GM18867 (cell line): ENCODE results near the gene ST6GALNAC2.
"Not testable (repeated sequence)": the region's sequence is repeated elsewhere in the genome, so short reads cannot be mapped to it uniquely, and the experiment has no call there.

ENCODE experiments used
- ATAC-seq: cut with Tn5 transposase; IDR thresholded peaks from one replicate; pipeline ENCODE4 v1.9.1; 2021; ENCODE audit warnings: mild to moderate bottlenecking, moderate library complexity; ENCODE audit not compliant: unreplicated experiment

The ST6GALNAC2 gene

DNA sequence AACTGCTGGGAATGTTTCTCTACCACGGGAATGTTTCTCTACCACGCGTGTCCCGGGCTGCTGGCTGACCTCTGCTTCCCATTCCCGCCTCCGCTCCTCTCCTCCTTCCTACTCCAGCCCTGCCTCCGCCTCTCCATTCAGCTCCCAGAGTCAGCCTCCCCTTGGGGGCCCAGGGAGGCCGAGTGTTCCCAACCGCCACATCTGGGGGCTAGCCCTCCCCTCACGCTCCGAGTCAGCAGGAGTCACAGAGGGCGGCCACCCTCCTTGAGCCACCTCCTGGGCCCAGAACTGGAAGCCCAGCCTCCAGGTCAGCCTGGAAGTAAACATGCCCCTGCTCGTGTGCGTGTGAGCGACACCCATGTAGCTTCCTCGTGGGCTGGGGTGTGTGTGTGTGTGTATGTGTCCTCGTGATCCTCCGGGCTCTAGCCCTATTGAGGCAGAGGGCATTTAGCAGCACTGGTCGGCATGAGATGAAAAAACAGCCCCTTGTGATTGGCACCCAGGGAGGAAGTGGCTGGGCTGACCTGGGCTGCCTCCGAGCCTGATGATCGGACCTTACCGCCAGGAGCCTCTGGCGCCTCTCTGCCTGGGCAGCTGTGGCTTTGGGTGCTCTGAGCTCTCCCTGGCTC is 55.5 kb downstream of the ST6GALNAC2 start:
- no peak for ATAC-seq

DNA sequence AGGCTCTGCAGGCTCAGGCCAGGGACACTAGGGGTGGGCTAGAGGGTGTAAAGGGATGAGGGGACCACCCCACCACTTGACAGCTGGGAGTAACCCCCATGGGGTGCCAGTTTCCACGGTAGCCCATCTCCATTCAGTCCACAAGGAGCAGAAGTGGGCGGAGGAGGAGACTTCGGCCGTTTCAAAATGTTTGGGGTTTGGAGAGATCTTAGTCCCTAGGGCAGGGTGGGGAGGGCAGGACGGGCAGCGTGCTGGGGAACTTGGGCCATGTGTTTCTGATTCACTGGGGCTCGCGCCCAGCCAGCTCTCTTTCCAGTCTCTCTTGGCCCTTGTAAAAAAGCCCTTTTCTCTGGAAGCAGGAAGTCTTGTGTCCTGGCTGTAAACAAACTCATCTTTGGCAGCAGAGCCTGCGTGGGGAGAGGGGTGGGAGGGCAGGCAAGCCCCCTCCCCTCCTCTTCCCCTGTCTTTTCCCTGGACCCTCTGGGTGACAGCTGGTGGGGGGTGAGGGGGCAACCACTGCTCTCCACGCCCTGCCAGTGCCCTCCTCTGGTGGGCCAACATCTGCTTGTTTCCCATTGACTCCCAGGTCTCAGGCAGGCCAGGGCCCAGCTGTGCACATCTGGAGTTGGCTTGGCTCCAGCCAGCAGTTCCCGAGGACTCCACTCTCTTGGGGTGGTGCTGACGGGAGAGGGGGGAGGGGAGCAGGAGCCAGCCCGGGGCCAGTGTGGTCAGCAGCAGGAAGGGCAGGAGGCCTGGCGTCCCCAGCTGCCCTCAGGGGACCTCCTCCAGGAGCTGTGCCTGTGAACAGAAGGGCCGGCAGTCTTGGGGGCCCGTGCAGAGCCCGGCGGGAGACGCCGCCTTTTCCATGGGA is 56.2 kb downstream of the ST6GALNAC2 start:
- no peak for ATAC-seq

DNA sequence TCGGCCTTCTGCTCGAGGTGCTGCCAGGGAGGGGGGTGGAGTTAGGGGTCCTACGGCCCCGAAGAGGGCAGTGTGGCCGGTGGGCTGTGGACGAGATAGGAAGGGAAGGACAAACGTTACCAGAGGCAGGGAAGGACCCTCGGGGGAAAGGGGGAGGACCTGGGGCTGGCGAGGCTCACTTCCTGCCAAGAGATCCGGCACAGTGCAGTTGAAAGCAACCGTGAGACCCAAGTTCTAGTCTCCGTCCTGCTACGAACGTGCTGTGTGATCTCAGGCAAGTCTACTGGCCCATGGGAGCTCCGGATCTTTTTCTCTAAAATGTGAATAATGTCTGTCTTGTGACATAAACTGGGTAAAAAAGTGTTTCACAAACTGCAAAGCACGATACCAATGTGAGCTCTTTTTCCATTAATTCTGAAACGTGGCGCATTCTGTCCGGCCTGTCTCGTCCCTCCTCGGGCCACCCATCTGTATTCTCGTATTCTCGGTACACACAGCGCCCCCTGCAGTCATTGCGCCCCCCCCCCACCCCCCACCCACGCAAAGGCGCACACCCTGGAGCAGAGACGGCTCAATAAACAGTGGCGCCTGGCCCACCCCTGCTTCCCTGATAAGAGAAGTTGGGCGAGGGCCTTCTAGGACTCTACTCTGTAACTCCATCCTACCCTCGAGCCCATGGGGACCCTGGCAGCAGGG is 57.0 kb downstream of the ST6GALNAC2 start:
- no peak for ATAC-seq

DNA sequence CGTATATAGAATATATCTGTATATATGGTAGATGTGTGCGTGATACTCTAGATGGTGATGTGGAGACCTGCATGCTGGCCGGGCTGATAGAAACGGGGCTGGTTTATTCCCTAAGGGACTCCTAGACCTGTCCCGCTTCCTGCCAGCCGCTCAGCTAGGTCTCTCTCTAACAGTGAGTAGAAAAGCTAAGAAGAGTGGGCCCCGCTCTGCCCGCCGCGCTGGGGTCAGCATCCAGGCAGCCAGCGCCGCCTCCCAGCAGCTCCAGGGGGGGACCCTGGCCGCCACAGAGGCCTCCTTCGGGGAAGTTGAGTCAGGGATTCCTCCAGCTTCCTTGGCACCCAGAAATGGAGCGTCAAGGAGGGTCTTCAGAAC is 57.5 kb downstream of the ST6GALNAC2 start:
- no peak for ATAC-seq

DNA sequence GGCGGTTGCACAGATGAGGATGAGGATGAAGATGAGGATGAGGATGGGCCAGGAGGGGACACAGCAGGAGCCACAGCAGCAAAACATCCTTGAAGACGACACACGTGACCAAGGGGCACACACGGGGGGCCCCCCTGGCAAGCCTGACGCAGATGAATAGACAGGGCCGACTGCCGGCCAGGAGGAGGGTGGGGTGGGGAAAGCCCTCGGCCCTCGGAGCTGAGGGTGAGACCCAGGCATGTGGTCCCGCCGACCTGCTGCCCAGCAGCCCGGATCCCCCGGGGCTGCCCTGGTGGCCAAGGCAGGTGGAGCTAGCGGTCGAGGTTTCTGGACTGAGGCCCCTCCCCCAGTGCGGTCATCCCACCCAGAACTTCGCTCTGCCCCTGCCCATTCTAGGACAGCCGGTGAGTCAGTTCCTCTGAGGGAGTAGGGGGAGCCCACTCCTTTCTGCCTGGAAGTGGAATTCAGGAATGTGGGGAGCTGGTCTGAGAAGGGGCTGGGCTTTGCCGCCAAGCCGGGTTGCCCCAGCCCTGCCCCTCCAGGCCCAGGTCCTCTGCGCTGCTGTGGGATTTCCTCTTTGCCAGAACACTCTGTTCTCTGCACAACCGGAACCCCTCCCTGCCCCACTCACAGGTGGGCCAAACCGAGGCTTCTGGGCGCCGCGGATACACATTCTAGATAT is 58.1 kb downstream of the ST6GALNAC2 start:
- ATAC-seq = no peak

DNA sequence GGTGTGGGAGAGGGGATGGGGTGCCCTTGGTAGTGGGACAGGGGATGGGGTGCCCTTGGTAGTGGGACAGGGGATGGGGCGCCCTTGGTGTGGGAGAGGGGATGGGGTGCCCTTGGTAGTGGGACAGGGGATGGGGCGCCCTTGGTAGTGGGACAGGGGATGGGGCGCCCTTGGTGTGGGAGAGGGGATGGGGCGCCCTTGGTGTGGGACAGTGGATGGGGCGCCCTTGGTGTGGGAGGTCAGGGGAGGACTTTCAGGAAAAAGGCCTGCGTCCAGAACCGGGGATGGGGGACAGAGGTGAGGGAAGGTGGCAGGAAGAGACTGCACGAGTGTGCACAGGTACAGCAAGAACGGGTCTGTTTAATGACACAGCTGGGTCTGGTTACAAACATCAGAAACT is 58.6 kb downstream of the ST6GALNAC2 start:
- ATAC-seq = not testable (repeated sequence)

DNA sequence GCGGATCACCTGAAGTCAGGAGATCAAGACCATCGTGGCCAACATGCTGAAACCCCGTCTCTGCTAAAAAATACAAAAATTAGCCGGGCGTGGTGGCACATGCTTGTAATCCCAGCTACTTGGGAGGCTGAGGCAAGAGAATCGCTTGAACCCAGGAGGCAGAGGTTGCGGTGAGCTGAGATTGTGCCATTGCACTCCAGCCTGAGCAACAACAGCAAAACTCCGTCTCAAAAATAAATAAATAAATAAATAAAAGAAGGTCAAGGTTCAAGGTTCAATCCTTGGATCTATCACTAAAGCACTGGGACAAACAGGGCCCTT is 60.2 kb downstream of the ST6GALNAC2 start:
- ATAC-seq = not testable (repeated sequence)

DNA sequence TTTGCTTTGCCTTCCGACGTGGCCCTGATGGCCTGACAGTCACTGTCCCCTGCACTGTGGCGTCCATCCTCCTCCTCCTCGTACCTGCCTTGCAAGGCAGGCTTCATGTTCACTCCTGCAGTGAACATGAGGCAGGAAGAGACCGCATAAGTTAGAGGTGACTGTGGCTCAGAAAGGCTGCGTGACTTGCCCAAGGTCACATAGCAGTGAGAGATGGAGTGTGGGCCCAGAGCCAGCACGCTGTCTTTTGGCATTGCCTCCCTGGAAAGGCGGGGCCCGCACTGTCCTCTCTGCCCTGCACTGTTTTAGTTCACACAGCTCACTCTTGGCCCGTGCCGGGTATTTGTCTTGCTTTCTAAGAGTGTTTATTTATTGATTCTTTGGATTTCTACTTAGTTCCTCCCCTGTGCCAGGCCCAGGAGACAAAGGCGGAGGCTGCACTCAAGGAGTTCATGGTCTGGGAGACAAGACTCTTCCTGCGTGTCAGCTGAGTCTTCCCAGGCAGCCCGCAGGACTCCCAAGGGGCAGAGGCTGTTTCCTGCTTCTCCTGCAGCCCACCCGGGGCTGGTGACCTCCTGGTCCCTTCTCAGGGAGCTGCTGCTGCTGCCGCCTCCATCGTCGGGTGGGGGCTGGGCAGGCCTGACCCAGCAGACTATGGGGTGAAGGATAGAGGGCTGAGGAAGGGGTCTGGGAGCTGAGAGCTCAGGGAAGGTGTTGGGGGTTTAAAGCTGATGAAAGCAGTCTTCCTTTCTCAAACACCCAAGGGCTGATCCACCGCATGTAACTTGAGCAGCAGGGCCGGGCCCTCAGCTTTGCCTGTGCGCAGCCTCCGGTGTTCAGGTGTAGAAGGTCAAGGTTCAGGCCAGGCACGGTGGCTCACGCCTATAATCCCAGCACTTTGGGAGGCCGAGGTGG is 60.8 kb downstream of the ST6GALNAC2 start:
- no peak for ATAC-seq

DNA sequence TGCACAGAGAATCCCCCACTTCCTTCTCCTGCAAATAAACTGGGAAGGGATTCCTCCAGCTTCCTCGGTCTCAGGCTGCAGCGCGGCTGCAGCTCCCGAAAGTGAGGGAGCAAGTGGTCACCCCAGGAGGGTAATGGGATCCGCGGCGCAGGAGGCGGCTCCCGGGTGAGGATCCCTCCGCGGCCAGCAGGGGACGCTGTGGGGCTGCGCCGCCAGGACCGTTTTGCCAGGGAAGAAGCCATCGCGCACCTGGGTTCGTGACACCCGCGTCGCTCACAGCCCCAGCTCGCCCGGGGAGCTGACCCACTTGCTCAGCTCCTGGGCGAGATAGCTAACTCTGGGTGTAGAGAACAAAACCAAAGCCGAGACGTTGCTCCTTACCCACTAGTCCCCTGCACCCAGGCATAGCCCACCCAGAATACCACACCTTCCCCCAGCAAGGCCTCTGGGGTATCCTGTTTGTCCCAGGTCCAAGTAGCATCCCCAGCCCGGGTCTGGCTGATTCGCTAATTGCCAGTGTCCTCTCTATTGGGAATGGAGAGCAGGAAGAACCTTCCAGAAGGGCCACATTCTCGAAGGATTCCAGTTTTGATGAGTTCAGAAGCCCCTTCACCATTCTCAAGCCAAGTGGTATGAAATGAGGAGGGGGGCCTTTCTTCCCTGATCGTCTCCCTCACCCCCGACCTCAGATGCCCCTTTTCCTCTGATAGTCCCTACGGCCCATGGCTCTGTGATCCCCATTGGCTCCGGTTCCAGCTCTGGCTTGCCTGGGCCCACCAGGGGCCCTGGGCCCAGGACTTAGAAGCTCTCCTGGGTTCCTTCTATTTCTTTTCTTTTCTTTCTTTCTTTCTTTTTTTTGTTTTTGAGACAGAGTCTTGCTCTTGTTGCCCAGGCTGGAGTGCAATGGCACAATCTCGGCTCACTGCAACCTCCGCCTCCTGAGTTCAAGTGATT is 62.3 kb downstream of the ST6GALNAC2 start:
- no peak for ATAC-seq

DNA sequence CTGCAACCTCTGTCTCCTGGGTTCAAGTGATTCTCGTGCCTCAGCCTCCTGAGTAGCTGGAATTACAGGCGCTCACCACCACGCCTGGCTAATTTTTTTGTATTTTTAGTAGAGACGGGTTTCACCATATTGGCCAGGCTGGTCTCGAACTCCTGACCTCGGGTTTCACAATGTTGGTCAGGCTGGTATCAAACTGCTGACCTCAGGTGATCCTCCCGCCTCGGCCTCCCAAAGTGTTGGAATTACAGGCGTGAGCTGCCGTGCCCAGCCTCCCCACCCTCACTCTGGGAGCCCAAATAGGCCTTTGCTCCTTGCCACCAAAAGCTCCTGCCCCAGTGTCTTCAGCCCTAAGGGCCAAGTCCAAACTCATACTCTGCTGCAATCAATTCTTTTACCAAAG is 64.0 kb downstream of the ST6GALNAC2 start:
- not testable (repeated sequence) for ATAC-seq

DNA sequence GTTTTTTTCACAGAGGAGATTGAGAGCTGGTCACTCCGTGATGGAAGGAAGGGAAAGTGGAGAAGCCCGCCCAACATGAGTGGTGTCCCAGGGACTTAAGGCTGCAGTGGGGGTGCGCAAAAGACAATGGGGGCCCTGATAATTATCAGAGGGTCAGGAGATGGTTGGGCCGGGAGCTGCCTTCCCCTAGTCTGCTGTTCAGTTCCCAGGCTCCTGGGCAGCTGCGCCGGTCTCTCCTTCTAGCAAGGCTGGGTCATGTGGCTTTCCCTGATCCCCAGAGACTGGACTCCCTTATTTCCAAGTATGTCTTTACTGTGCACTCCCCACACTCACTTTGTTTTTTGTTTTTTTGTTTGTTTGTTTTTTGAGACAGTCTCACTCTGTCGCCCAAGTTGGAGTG is 64.4 kb downstream of the ST6GALNAC2 start:
- no peak for ATAC-seq

DNA sequence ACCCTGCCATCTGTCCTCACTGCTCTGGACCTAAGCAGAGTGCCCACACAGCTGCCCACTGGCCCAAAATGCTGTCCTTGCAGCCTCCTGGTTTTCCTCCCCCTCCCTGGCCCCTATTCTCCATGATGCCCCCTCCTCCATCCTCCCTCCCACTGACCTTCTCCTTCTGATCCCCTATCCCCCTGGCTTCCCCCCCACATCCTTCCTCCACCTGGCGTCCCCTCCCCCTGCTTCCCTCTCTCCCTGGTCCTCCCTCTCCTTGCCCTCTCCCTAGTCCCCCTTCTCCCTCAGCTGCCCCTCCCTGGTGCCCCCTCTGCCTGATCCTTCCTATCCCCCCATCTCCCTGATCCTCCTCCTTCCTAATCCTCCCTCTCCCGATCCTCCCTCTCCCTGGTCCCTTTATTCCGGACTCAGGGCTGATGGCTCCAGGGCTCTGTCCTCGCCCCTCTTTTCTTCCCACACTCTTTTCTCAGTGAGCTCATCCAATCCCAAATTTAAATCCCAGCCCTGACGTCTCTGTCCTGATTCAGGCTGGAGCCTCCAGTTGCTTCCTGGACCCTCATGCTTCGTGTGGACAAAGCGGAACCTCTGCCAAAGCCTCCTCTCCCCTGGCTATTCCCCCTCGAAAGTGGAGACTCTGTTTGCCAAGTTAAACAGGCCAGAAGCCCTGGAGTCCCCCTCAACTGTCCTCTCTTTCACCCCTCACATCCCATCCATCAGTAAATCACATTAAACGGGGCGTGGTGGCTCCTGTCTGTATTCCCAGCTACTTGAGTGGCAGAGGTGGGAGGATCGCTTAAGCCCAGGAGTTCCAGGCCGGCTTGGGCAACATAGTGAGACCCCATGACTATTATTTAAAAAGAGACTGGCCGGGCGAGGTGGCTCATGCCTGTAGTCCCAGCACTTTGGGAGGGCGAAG is 66.4 kb downstream of the ST6GALNAC2 start:
- ATAC-seq = no peak

DNA sequence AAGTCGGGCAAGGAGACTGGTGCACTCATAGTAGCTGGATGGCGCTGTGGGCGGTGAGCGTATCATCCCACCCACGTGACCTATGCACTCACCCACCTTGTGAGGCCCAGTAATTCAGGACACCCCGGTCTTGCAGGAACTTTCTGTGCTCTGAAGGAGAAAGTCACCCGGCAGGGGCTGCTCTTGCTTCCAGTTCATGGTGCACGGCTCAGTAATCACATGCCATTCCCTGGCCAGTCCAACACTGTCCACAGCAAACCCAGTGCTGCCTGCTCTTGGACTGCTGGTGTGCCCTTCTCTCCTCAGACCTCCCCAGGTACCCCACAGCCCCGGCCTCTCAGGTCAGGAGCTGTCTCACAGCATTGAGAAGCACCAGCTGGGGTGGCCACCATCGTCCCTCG is 68.0 kb downstream of the ST6GALNAC2 start:
- no peak for ATAC-seq
